Natural killer cell (primary cell): ENCODE measurements around the gene RSAD2. TPM values are rescaled to one million over a fixed set of nuclear protein-coding genes. Genes with fewer than 3 reads are reported as not detected.

Source experiments
- ATAC-seq, 3 donors: fragments of 150-1000 bp in 2 of 3; fragments of 200-7000 bp in 1 of 3; cut with Tn5 transposase; 1 replicate in 1 of 3; 2 replicates in 2 of 3; pipeline ENCODE4 v1.10.0; 2021; ENCODE audit warnings: mild to moderate bottlenecking in 2 of 3, moderate library complexity in 2 of 3
- DNase-seq, 2 donors: peaks; one replicate each; pipeline versions ENCODE4 v3.0.0 to v3.0.0-alpha.2; 2013 to 2021; ENCODE audit warnings: mixed read lengths in 1 of 2
- H3K27ac ChIP-seq: one replicate; pipeline ENCODE4 v1.5.1; 2013; ENCODE audit warnings: mild to moderate bottlenecking, low read length
- H3K27me3 ChIP-seq: one replicate; pipeline ENCODE4 v1.6.1; 2013; ENCODE audit warnings: low read length; ENCODE audit not compliant: control insufficient read depth, insufficient read depth
- H3K36me3 ChIP-seq: one replicate; pipeline ENCODE4 v1.6.1; 2013; ENCODE audit warnings: low read length; ENCODE audit not compliant: control insufficient read depth, insufficient read depth
- H3K4me1 ChIP-seq: one replicate; pipeline ENCODE4 v1.6.1; 2013; ENCODE audit warnings: low read length; ENCODE audit not compliant: control insufficient read depth, insufficient read depth
- H3K4me3 ChIP-seq: one replicate; pipeline ENCODE4 v1.5.1; 2013; ENCODE audit warnings: low read length
- H3K9me3 ChIP-seq: one replicate; pipeline ENCODE4 v1.6.1; 2013; ENCODE audit warnings: low read length; ENCODE audit not compliant: control insufficient read depth, insufficient read depth
- H3K27ac Mint-ChIP-seq, 2 donors: one replicate each; pipeline ENCODE4 v1.8.0; 2022; ENCODE audit warnings: mild to moderate bottlenecking in 2 of 2, mixed read lengths in 2 of 2, moderate library complexity in 1 of 2
- H3K27me3 Mint-ChIP-seq, 2 donors: one replicate each; pipeline ENCODE4 v1.8.0; 2022; ENCODE audit warnings: low read depth in 2 of 2, mixed read lengths in 2 of 2
- H3K36me3 Mint-ChIP-seq: one replicate; pipeline ENCODE4 v1.8.0; 2022; ENCODE audit warnings: mixed read lengths
- H3K4me1 Mint-ChIP-seq, 2 donors: one replicate each; pipeline ENCODE4 v1.8.0; 2022; ENCODE audit warnings: mixed read lengths in 2 of 2
- H3K4me3 Mint-ChIP-seq: one replicate; pipeline ENCODE4 v1.8.0; 2022; ENCODE audit warnings: mild to moderate bottlenecking, moderate library complexity, mixed read lengths
- H3K9me3 Mint-ChIP-seq, 2 donors: one replicate each; pipeline ENCODE4 v1.8.0; 2022; ENCODE audit warnings: mixed read lengths in 2 of 2
- WGBS: methylation state at CpG from one replicate; pipeline ENCODE4 v1.1.7; 2013; ENCODE audit warnings: missing lambda C conversion rate; ENCODE audit not compliant: insufficient coverage; 5-methylcytosine and 5-hydroxymethylcytosine counted together
- intact Hi-C: fragments of 100-400 bp; cut with micrococcal nuclease; formaldehyde crosslinking; loops from one replicate; pipeline ENCODE4 v1.14.2; 2022
- total RNA-seq, 4 donors: library from RNA; stranded (reverse); fragments of 120-200 nt in 1 of 4; gene quantifications; one replicate each; pipeline versions ENCODE4 v1.2.3 to v1.2.4, GENCODE V29; 2013 to 2022
- TF ChIP-seq, protein P1 (sequence below): fragments of 200-600 bp; IDR thresholded peaks from one replicate; pipeline ENCODE4 v1.8.0; 2022; ENCODE audit warnings: antibody characterized with exemption

The RSAD2 gene
- total RNA-seq, 3 donors from 2014 or later (not counting 1 experiment from before 2014, with no cell fraction given) = 7.9 to 12.0 (median 9.4) TPM

DNA sequence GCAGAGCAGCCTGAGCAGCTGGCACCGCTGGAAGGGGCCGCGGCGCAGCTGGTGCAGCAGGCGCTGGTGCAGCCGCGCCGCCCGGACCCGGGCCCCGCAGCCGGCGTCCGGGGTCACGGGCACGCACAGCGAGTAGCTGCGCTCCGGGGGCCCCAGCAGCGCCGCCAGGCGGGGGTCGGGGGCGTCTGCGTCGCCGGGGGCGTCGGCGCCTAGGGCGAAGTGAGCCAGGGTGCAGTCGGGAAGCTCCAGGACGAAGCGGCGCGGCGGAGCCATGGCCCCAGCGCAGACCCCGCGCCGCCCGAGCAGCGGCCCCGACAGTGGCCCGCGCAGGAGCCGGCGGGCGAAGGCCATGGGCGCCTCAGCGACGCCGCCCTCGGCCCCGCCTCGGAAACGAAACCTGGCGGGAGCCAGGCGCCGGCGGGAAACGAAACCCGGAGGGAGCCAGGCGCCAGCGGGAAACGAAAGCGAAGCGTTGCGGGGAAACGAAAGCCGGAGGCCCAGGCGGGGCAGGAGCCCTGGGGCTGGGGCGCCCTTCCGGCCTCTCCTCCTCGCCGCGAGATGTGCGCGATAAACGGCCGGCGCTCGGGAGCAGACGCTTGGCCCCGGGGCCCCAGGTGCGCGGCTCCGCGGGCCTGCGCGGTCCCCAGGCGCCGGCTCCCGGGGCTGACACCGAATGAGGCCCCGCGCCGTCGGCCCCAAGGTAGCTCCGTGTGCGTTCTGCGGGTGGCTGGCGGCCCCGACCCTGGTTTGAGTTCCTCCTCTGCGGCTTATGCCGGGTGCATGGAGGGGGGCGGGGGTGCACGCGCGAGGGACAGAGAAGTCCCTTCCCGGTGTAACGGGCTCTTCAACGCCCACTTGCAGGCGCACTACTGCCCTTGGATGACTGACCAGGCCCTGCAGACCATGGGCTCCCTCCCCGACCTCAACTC, 12.0 kb upstream of the RSAD2 start, which contains the start of gene CMPK2:
TSS of gene CMPK2 (minus strand) at position 562 of the 929 bp plus-strand sequence. CDS start at position 351, 211 bp downstream.
- WGBS = under 1% methylated on average over 115 of the region's 115 CpGs
- Mint-ChIP-seq H3K9me3 (no peaks in the 10 kb centered on the region), H3K4me1 (peaks cover 22 to 32% of the 10 kb centered on the region in 2 donors), H3K27ac (peak within 1 kb of the TSS; percentile 58 to 88), H3K36me3 (peaks cover 2% of the 10 kb centered on the region), H3K4me3 (peak within 1 kb of the TSS; percentile 94), H3K27me3 (no peaks in the 10 kb centered on the region)
- H3K4me3 ChIP-seq = peak within 1 kb of the TSS; percentile 62
- H3K27ac ChIP-seq = peak within 1 kb of the TSS; percentile 24
- intact Hi-C loops = loop anchor here (1.0 kb wide), 1 partner anchor 12 kb away; the partner anchor contains the start of gene RSAD2
- H3K9me3 ChIP-seq = no peaks in the 10 kb centered on the region
- peaks cover 17% of the 10 kb centered on the region for H3K4me1 ChIP-seq
- ATAC-seq = peak; percentile 78 to 82 (median 80)
- TF ChIP-seq, protein P1, sequence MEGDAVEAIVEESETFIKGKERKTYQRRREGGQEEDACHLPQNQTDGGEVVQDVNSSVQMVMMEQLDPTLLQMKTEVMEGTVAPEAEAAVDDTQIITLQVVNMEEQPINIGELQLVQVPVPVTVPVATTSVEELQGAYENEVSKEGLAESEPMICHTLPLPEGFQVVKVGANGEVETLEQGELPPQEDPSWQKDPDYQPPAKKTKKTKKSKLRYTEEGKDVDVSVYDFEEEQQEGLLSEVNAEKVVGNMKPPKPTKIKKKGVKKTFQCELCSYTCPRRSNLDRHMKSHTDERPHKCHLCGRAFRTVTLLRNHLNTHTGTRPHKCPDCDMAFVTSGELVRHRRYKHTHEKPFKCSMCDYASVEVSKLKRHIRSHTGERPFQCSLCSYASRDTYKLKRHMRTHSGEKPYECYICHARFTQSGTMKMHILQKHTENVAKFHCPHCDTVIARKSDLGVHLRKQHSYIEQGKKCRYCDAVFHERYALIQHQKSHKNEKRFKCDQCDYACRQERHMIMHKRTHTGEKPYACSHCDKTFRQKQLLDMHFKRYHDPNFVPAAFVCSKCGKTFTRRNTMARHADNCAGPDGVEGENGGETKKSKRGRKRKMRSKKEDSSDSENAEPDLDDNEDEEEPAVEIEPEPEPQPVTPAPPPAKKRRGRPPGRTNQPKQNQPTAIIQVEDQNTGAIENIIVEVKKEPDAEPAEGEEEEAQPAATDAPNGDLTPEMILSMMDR = no peak
- DNase-seq = peak; percentile 64 to 89
- H3K36me3 ChIP-seq = peaks cover 12% of the 10 kb centered on the region
- H3K27me3 ChIP-seq = no peaks in the 10 kb centered on the region

DNA sequence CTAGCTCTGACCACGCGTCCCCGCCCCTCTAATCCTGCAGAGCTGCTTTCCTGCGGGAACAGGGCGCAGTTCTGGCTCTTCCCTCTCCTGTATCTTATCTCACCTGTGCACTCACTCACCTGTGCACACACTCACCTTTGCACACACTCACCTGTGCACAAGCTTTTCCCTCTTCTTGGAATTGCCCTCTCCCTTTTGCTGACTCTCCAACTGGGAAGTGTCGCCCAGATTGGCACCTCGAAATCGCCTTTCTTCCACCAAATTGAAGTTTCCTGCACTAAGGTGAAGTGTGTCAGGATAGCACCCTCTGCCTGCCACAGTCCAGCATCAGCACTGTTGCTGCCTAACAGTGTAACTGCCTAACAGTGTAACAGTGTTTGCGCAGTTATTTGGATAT, 11.3 kb upstream of the RSAD2 start:
- WGBS = 2% methylated on average over 8 of the region's 9 CpGs
- peak in 2 of 3 donors; percentile 31 to 37 for ATAC-seq
- H3K4me3 Mint-ChIP-seq = peak overlapping the region; percentile 94
- peak overlapping the region; percentile 58 to 88 for H3K27ac Mint-ChIP-seq
- H3K27ac ChIP-seq = peak overlapping the region; percentile 24
- intact Hi-C loops = loop anchor here (1.0 kb wide), 1 partner anchor 11 kb away; the partner anchor contains the start of gene RSAD2
- peaks cover 6% of the 10 kb centered on the region for H3K36me3 ChIP-seq
- H3K9me3 Mint-ChIP-seq = no peaks in the 10 kb centered on the region
- no peaks in the 10 kb centered on the region for H3K27me3 ChIP-seq
- H3K4me3 ChIP-seq = peak overlapping the region; percentile 62
- no peaks in the 10 kb centered on the region for H3K9me3 ChIP-seq
- H3K36me3 Mint-ChIP-seq = no peaks in the 10 kb centered on the region
- peaks cover 17% of the 10 kb centered on the region for H3K4me1 ChIP-seq
- TF ChIP-seq, protein P1 = peak; percentile 14
- H3K27me3 Mint-ChIP-seq = no peaks in the 10 kb centered on the region
- H3K4me1 Mint-ChIP-seq = peaks cover 22 to 32% of the 10 kb centered on the region in 2 donors
- peak in 1 of 2 donors; percentile 69 for DNase-seq

GRCh38 chr2:6866982-6867381, 10.6 kb upstream of the RSAD2 start:
- Histone ChIP-seq H3K36me3 (peaks cover 3% of the 10 kb centered on the region), H3K4me1 (peaks cover 17% of the 10 kb centered on the region), H3K9me3 (no peaks in the 10 kb centered on the region), H3K27ac (no peak overlapping the region), H3K4me3 (no peak overlapping the region), H3K27me3 (no peaks in the 10 kb centered on the region)
- Mint-ChIP-seq H3K4me1 (peaks cover 22 to 26% of the 10 kb centered on the region in 2 donors), H3K36me3 (no peaks in the 10 kb centered on the region), H3K4me3 (peak overlapping the region; percentile 94), H3K27ac (peak overlapping the region in 1 of 2 donors; percentile 58), H3K27me3 (no peaks in the 10 kb centered on the region), H3K9me3 (no peaks in the 10 kb centered on the region)
- intact Hi-C loops = loop anchor here (1.0 kb wide), 1 partner anchor 10 kb away; the partner anchor contains the start of gene RSAD2
- no peak for DNase-seq
- TF ChIP-seq, protein P1 = no peak
- ATAC-seq = no peak
- 95% methylated on average over 5 of the region's 7 CpGs for WGBS
